Lower leg skin (tissue), 3 donors: ENCODE measurements around the gene UNC5A.

Experiments
- CTCF ChIP-seq, 3 donors: fragments of 450-650 bp; IDR thresholded peaks; one replicate each; pipeline ENCODE4 v1.5.1; 2016; ENCODE audit warnings: antibody characterized with exemption in 3 of 3, mild to moderate bottlenecking in 3 of 3, moderate library complexity in 2 of 3
- POLR2A ChIP-seq, 2 donors: fragments of 450-650 bp; IDR thresholded peaks; one replicate each; pipeline ENCODE4 v1.6.1; 2016 to 2017; ENCODE audit warnings: antibody characterized with exemption in 2 of 2, mild to moderate bottlenecking in 1 of 2, moderate library complexity in 1 of 2

GRCh38 chr5:176830995-176831423 lies 20.6 kb downstream of the UNC5A start:
- no peak for TF ChIP-seq CTCF (IDR thresholded peaks at IDR 0.05)
- TF ChIP-seq POLR2A (IDR thresholded peaks at IDR 0.05), result no peak
